ENCODE measurements around the gene PNMA8B. TPM values are rescaled to one million over a fixed set of nuclear protein-coding genes. Genes with fewer than 3 reads are reported as not detected.

Gene PNMA8B
- total RNA-seq, 1 experiment from 2014 or later, result not detected

GRCh38 chr19:46460055-46460454 lies 35.6 kb downstream of the PNMA8B start:
- no peak for DNase-seq (ENCODE audit: extremely low read depth, low read depth)

- DNase-seq (ENCODE audit: extremely low read depth, low read depth), result no peak
Measured at GRCh38 chr19:46456930-46457329, 38.7 kb downstream of the PNMA8B start.

GRCh38 chr19:46454244-46454643 lies 41.4 kb downstream of the PNMA8B start:
- no peak for DNase-seq (ENCODE audit: extremely low read depth, low read depth)

- DNase-seq (ENCODE audit: extremely low read depth, low read depth), result no peak
Measured at GRCh38 chr19:46453661-46454060, 42.0 kb downstream of the PNMA8B start.

GRCh38 chr19:46452186-46452585 lies 43.5 kb downstream of the PNMA8B start:
- no peak for DNase-seq (ENCODE audit: extremely low read depth, low read depth)

- DNase-seq (ENCODE audit: extremely low read depth, low read depth), result no peak
Measured at GRCh38 chr19:46451352-46451751, 44.3 kb downstream of the PNMA8B start.

GRCh38 chr19:46450737-46451136 lies 44.9 kb downstream of the PNMA8B start:
- DNase-seq (ENCODE audit: extremely low read depth, low read depth), result no peak

- DNase-seq (ENCODE audit: extremely low read depth, low read depth), result no peak
Measured at GRCh38 chr19:46449228-46449627, 46.4 kb downstream of the PNMA8B start.

GRCh38 chr19:46448601-46449000 lies 47.1 kb downstream of the PNMA8B start:
- no peak for DNase-seq (ENCODE audit: extremely low read depth, low read depth)

- DNase-seq (ENCODE audit: extremely low read depth, low read depth), result no peak
Measured at GRCh38 chr19:46447824-46448223, 47.8 kb downstream of the PNMA8B start.

GRCh38 chr19:46447006-46447405 lies 48.7 kb downstream of the PNMA8B start:
- no peak for DNase-seq (ENCODE audit: extremely low read depth, low read depth)

GRCh38 chr19:46446021-46446420 lies 49.6 kb downstream of the PNMA8B start:
- no peak for DNase-seq (ENCODE audit: extremely low read depth, low read depth)

GRCh38 chr19:46442808-46443450 lies 52.7 kb downstream of the PNMA8B start:
- DNase-seq (ENCODE audit: extremely low read depth, low read depth), result no peak

GRCh38 chr19:46441866-46442265 lies 53.8 kb downstream of the PNMA8B start:
- no peak for DNase-seq (ENCODE audit: extremely low read depth, low read depth)

Other genes starting within 250 kb of the PNMA8B start
- gene HIF3A, start 198.8 kb downstream of the PNMA8B start, total RNA-seq (2014; rRNA removed; shearing (Covaris generic)), result not detected in 2 replicates
- gene PPP5C, start 148.8 kb downstream of the PNMA8B start, total RNA-seq (2014; rRNA removed; shearing (Covaris generic)), result 35.0 and 41.2 TPM in 2 replicates
- not detected in 2 replicates for gene CCDC8, start 82.3 kb downstream of the PNMA8B start, total RNA-seq (2014; rRNA removed; shearing (Covaris generic))
- not detected in 2 replicates for gene PNMA8C, start 66.9 kb downstream of the PNMA8B start, total RNA-seq (2014; rRNA removed; shearing (Covaris generic))
- not detected in 2 replicates for gene PNMA8A, start 24.3 kb downstream of the PNMA8B start, total RNA-seq (2014; rRNA removed; shearing (Covaris generic))
- gene CALM3, start 105.5 kb upstream of the PNMA8B start, total RNA-seq (2014; rRNA removed; shearing (Covaris generic)), result 47.1 and 53.8 TPM in 2 replicates
- gene PTGIR, start 129.2 kb upstream of the PNMA8B start, total RNA-seq (2014; rRNA removed; shearing (Covaris generic)), result not detected in 2 replicates
- not detected in 2 replicates for gene GNG8, start 140.3 kb upstream of the PNMA8B start, total RNA-seq (2014; rRNA removed; shearing (Covaris generic))
- gene DACT3, start 165.3 kb upstream of the PNMA8B start, total RNA-seq (2014; rRNA removed; shearing (Covaris generic)), result not detected in 2 replicates
- 4.2 and 7.2 TPM in 2 replicates for gene PRKD2, start 221.2 kb upstream of the PNMA8B start, total RNA-seq (2014; rRNA removed; shearing (Covaris generic))

All from NCI-H460 (cell line).